ENCODE measurements around the gene TRDMT1. TPM values are rescaled to one million over a fixed set of nuclear protein-coding genes. Genes with fewer than 3 reads are reported as not detected.

Gene TRDMT1
- total RNA-seq, 2 experiments from 2014 or later, result 4.4 to 4.5 TPM

- Mint-ChIP-seq H3K4me3 (no peak overlapping the region), H3K27ac (peak overlapping the region; percentile 43), H3K9me3 (no peaks in the 10 kb centered on the region), H3K27me3 (no peaks in the 10 kb centered on the region), H3K4me1 (ENCODE audit: low read depth) (peaks cover 41% of the 10 kb centered on the region), H3K36me3 (ENCODE audit: low read depth) (peaks cover 49% of the 10 kb centered on the region)
- no peak for ATAC-seq
- POLR2A ChIA-PET, result no interaction called here
- DNase-seq, result no peak
- no peak for TF ChIP-seq CTCF (IDR thresholded peaks at IDR 0.05)
- CTCF ChIA-PET, result interaction anchor here (0.7 to 2.0 kb wide), 2 partner anchors 30 to 35 kb away, joined by 3 to 6 read pairs; partner anchors contain the start of gene TRDMT1
- intact Hi-C loops (cut with micrococcal nuclease), result loop anchor here (10.0 kb wide), 1 partner anchor 408 kb away; the partner anchor contains the start of gene STAM
These were observed 35.1 kb upstream of the TRDMT1 start for GRCh38 chr10:17236468-17237148.

DNA sequence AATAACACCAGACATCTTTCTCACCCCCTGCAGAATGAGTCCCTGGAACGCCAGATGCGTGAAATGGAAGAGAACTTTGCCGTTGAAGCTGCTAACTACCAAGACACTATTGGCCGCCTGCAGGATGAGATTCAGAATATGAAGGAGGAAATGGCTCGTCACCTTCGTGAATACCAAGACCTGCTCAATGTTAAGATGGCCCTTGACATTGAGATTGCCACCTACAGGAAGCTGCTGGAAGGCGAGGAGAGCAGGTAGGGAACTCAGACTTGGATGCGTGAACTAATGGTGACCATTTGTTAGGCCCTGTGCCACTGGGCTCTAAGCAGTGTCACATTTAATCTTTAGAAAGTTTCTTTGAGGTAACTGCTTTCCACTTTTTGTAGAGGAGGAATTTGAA is 33.7 kb upstream of the TRDMT1 start:
- H3K4me1 Mint-ChIP-seq (ENCODE audit: low read depth), result peaks cover 48% of the 10 kb centered on the region
- no peak overlapping the region for H3K27ac Mint-ChIP-seq
- intact Hi-C loops (cut with micrococcal nuclease), result loop anchor here (10.0 kb wide), 1 partner anchor 410 kb away; the partner anchor contains the start of gene STAM
- peaks cover 64% of the 10 kb centered on the region for H3K36me3 Mint-ChIP-seq (ENCODE audit: low read depth)
- no peak overlapping the region for H3K4me3 Mint-ChIP-seq
- ChIA-PET POLR2A (interaction anchor here (1.2 to 1.4 kb wide), 2 partner anchors 9 to 34 kb away, joined by 3 to 7 read pairs; partner anchors contain the start of gene TRDMT1), CTCF (interaction anchor here (0.7 to 1.9 kb wide), 2 partner anchors 9 to 19 kb away, joined by 3 to 5 read pairs; no protein-coding TSS in a partner anchor)
- TF ChIP-seq CTCF (IDR thresholded peaks at IDR 0.05), result no peak
- ATAC-seq, result no peak
- no peaks in the 10 kb centered on the region for H3K9me3 Mint-ChIP-seq
- no peak for DNase-seq
- no peaks in the 10 kb centered on the region for H3K27me3 Mint-ChIP-seq

GRCh38 chr10:17234431-17234945 is 33.0 kb upstream of the TRDMT1 start:
- ChIA-PET CTCF (interaction anchor here (1.9 kb wide), 1 partner anchor 19 kb away, joined by 5 read pairs; no protein-coding TSS in a partner anchor), POLR2A (interaction anchor here (1.0 to 1.4 kb wide), 3 partner anchors 10 to 235 kb away, joined by 3 to 7 read pairs (median 4); partner anchors contain the start of gene TRDMT1)
- ATAC-seq, result no peak
- Mint-ChIP-seq H3K27ac (peak overlapping the region; percentile 8), H3K9me3 (no peaks in the 10 kb centered on the region), H3K27me3 (no peaks in the 10 kb centered on the region), H3K4me3 (no peak overlapping the region), H3K36me3 (ENCODE audit: low read depth) (peaks cover 66% of the 10 kb centered on the region), H3K4me1 (ENCODE audit: low read depth) (peaks cover 48% of the 10 kb centered on the region)
- intact Hi-C loops (cut with micrococcal nuclease), result loop anchor here (10.0 kb wide), 1 partner anchor 410 kb away; the partner anchor contains the start of gene STAM
- no peak for DNase-seq
- no peak for TF ChIP-seq CTCF (IDR thresholded peaks at IDR 0.05)

DNA sequence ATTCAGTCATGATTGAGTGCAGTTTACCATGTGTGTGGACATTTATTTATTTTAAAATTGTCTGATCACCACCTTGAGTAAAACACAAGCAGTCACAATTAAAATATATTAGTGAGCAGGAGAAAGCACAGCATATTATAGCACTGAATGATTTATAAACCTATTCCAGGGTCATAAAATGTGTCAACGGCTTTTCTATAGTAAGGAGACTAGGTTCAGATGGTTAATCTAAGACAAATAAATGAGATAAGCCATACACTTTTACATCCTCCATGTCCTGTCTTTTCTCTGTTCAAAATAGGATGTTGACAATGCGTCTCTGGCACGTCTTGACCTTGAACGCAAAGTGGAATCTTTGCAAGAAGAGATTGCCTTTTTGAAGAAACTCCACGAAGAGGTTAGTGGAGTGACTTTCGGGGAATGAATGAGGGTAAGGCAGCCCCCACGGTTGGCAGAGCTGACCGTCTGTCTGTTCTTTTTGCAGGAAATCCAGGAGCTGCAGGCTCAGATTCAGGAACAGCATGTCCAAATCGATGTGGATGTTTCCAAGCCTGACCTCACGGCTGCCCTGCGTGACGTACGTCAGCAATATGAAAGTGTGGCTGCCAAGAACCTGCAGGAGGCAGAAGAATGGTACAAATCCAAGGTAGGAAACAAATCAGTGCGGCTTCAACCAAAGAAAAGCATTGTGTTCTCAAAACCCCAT is 32.0 kb upstream of the TRDMT1 start:
- CTCF ChIA-PET, result no interaction called here
- Mint-ChIP-seq H3K9me3 (no peaks in the 10 kb centered on the region), H3K36me3 (ENCODE audit: low read depth) (peaks cover 67% of the 10 kb centered on the region), H3K27me3 (no peaks in the 10 kb centered on the region), H3K4me1 (ENCODE audit: low read depth) (peaks cover 48% of the 10 kb centered on the region), H3K4me3 (no peak overlapping the region), H3K27ac (no peak overlapping the region)
- DNase-seq, result no peak
- no peak for TF ChIP-seq CTCF (IDR thresholded peaks at IDR 0.05)
- ATAC-seq, result no peak
- intact Hi-C loops (cut with micrococcal nuclease), result loop anchor here (10.0 kb wide), 1 partner anchor 411 kb away; the partner anchor contains the start of gene STAM
- POLR2A ChIA-PET, result interaction anchor here (0.8 to 1.6 kb wide), 4 partner anchors 9 to 416 kb away, joined by 3 to 8 read pairs (median 4); partner anchors contain the start of genes RSU1 and TRDMT1
